K562 (cell line): ENCODE measurements around the gene LRFN4. TPM values are rescaled to one million over a fixed set of nuclear protein-coding genes. Genes with fewer than 3 reads are reported as not detected.

Experiments used
- ATAC-seq: fragments of 200-7000 bp; cut with Tn5 transposase; 3 replicates; pipeline ENCODE4 v1.9.1; 2020; ENCODE audit warnings: moderate library complexity
- BruUV-seq: library from RNA; stranded (reverse); fragments of 400-500 nt; replicated peaks from 2 replicates; lab custom pipeline; 2021; lab: Mats Ljungman, UMichigan
- CTCF ChIA-PET: fragments of 300-600 bp; formaldehyde crosslinking; extraction: SDS; loops from one replicate; lab custom pipeline; 2021; ENCODE audit warnings: low intra/inter-chr PET ratio; lab: Yijun Ruan, JAX
- POLR2A ChIA-PET: fragments of 300-600, 350-650 bp; sonication (Branson Sonifier 250); formaldehyde crosslinking; extraction: SDS; loops from one replicate; lab custom pipeline; 2021; ENCODE audit warnings: antibody characterized with exemption, inconsistent platforms; lab: Yijun Ruan, JAX
- DNase-seq, 4 experiments: peaks; one replicate each; pipeline versions ENCODE4 v3.0.0 to v3.0.0-alpha.2; 2011 to 2018; ENCODE audit warnings: low spot score in 3 of 4, mixed read lengths in 3 of 4; ENCODE audit errors: extremely low read depth in 1 of 4
- FAIRE-seq: peaks from 2 replicates; lab custom pipeline; 2011; peaks lifted over from hg19 to GRCh38; lab: Jason Lieb, UNC
- H2AFZ ChIP-seq: 2 replicates; pipeline ENCODE4 v1.6.0; 2011; ENCODE audit warnings: low read depth, low read length, control low read depth, inconsistent platforms
- H3K27ac ChIP-seq: fragments of 200-600 bp; 3 replicates; pipeline ENCODE4 v1.8.0; 2011; ENCODE audit warnings: low read depth, mild to moderate bottlenecking, control low read depth, inconsistent platforms, low read length, moderate library complexity, mixed read lengths; ENCODE audit errors: extremely low read depth
- H3K27me3 ChIP-seq, 2 experiments: fragments of 300-600 bp in 1 of 2; 2 replicates in 1 of 2; 3 replicates in 1 of 2; pipeline versions ENCODE4 v1.6.0 to v1.8.0; 2011; ENCODE audit warnings: inconsistent platforms in 2 of 2, low read length in 2 of 2, mild to moderate bottlenecking in 1 of 2, mixed read lengths in 1 of 2, moderate library complexity in 1 of 2; ENCODE audit not compliant: control insufficient read depth in 2 of 2, insufficient read depth in 2 of 2
- H3K36me3 ChIP-seq: fragments of 300-600 bp; 3 replicates; pipeline ENCODE4 v1.8.0; 2011; ENCODE audit warnings: mild to moderate bottlenecking, low read length, inconsistent platforms; ENCODE audit not compliant: control insufficient read depth, insufficient read depth
- H3K4me1 ChIP-seq, 2 experiments: fragments of 200-600 bp in 1 of 2; replicated peaks in 1 of 2; 2 replicates in 1 of 2; 3 replicates in 1 of 2; pipeline versions ENCODE4 v1.5.1 to v1.8.0; 2011; ENCODE audit warnings: inconsistent platforms in 2 of 2, low read length in 2 of 2, mild to moderate bottlenecking in 1 of 2, mixed read lengths in 1 of 2, moderate library complexity in 1 of 2; ENCODE audit not compliant: control insufficient read depth in 2 of 2, insufficient read depth in 2 of 2
- H3K4me2 ChIP-seq: 2 replicates; pipeline ENCODE4 v1.6.1; 2011; ENCODE audit warnings: low read length, control low read depth, inconsistent platforms, mixed read lengths; ENCODE audit not compliant: insufficient read depth
- H3K4me3 ChIP-seq: fragments of 200-600 bp; sonication (generic), shearing (Covaris generic); 2 replicates; pipeline ENCODE4 v1.5.1; 2016; ENCODE audit warnings: control low read depth, inconsistent platforms
- H3K79me2 ChIP-seq: fragments of 200-600 bp; 3 replicates; pipeline ENCODE4 v1.8.0; 2011; ENCODE audit warnings: low read length, inconsistent platforms; ENCODE audit not compliant: control insufficient read depth, insufficient read depth
- H3K9ac ChIP-seq, 2 experiments: 2 replicates each; pipeline versions ENCODE4 v1.6.0 to v1.6.1; 2011; ENCODE audit warnings: low read depth in 2 of 2, low read length in 2 of 2, control low read depth in 1 of 2, inconsistent platforms in 1 of 2, mild to moderate bottlenecking in 1 of 2, mixed read lengths in 1 of 2; ENCODE audit not compliant: insufficient read depth in 1 of 2
- H3K9me1 ChIP-seq: one replicate; pipeline ENCODE4 v1.6.0; 2011; ENCODE audit warnings: inconsistent platforms, mild to moderate bottlenecking, low read length, moderate library complexity; ENCODE audit not compliant: control insufficient read depth, insufficient read depth
- H3K9me3 ChIP-seq: replicated peaks from 2 replicates; pipeline ENCODE4 v1.5.1; 2011; ENCODE audit warnings: low read depth, low read length, inconsistent platforms; ENCODE audit not compliant: control insufficient read depth, insufficient read depth
- H4K20me1 ChIP-seq: replicated peaks from 2 replicates; pipeline ENCODE4 v1.6.1; 2011; ENCODE audit warnings: low read length, inconsistent platforms, mixed read lengths; ENCODE audit not compliant: control insufficient read depth, insufficient read depth
- EZH2 ChIP-seq: IDR thresholded peaks from 2 replicates; pipeline ENCODE4 v1.6.1; 2012; ENCODE audit warnings: low read depth, mild to moderate bottlenecking, inconsistent platforms, low read length, borderline replicate concordance
- NFIC ChIP-seq: fragments of 450-650 bp; IDR thresholded peaks from 2 replicates; pipeline ENCODE4 v1.6.1; 2017; ENCODE audit warnings: mild to moderate bottlenecking, inconsistent platforms
- NR1H2 ChIP-seq: sonication (generic); formaldehyde crosslinking; IDR thresholded peaks from 2 replicates; pipeline ENCODE4 v1.4.0; 2020; ENCODE audit warnings: mild to moderate bottlenecking, missing genetic modification reagents
- RREB1 ChIP-seq: fragments of 250-450 bp; sonication (Bioruptor Pico); IDR thresholded peaks from 2 replicates; pipeline ENCODE4 v1.4.0; 2020
- SMARCB1 ChIP-seq: IDR thresholded peaks from 2 replicates; pipeline ENCODE4 v1.6.1; 2011; ENCODE audit warnings: improper control_type of control experiment, low read depth; ENCODE audit not compliant: insufficient read length
- ZNF507 ChIP-seq: conservative IDR thresholded peaks from 2 replicates; pipeline ENCODE4 v1.6.1; 2017; ENCODE audit warnings: missing genetic modification characterization, missing compliant biosample characterization
- WGBS: fragments of 100-300 bp; shearing (Covaris generic); methylation state at CpG from one replicate; pipeline ENCODE4 v1.1.6; 2016; ENCODE audit warnings: low coverage, mixed read lengths; ENCODE audit not compliant: insufficient coverage; ENCODE audit errors: missing lambda C conversion rate; 5-methylcytosine and 5-hydroxymethylcytosine counted together
- in situ Hi-C: fragments of 300-500 bp; cut with MboI; formaldehyde crosslinking; loops from 4 replicates; pipeline ENCODE4 v1.15.0; 2018; ENCODE audit warnings: inconsistent platforms, mixed read lengths
- intact Hi-C: fragments of 100-400 bp; cut with micrococcal nuclease; formaldehyde crosslinking; loops from 2 replicates; pipeline ENCODE4 v1.14.2; 2022
- polyA plus RNA-seq, 8 experiments: library from polyadenylated mRNA; depleted of rRNA in 4 of 8; stranded (reverse) in 5 of 8; unstranded in 3 of 8; fragments of >200 nt; fragmentation: Nextera tagmentation in 2 of 8; fragmentation: Illumina TruSeq in 1 of 8; extraction: Ambion mirVana in 2 of 8; extraction: Trizol in 1 of 8; gene quantifications; 2 replicates each; pipeline versions ENCODE4 v1.2.1 to v1.2.3, GENCODE V29; 2011 to 2014; ENCODE audit warnings: inconsistent platforms in 1 of 8, missing spikeins in 1 of 8
- total RNA-seq, 7 experiments: library from RNA; depleted of rRNA in 6 of 7; stranded (reverse); fragments of >200 nt in 6 of 7; fragmentation: Illumina TruSeq in 2 of 7; extraction: Trizol in 2 of 7; gene quantifications; 2 replicates each; pipeline versions ENCODE4 v1.2.1 to v1.2.3, GENCODE V29; 2011 to 2021; ENCODE audit warnings: low replicate concordance in 1 of 7

The LRFN4 gene
- total and polyA plus RNA-seq, 9 of the 15 experiments (the other 6 are each of a cell fraction or from before 2014, with no cell fraction given) = 0.10 to 60.1 (median 6.7) TPM

GRCh38 chr11:66880496-66881450 lies 23.9 kb downstream of the LRFN4 start:
- Histone ChIP-seq H3K9me3 (no peaks in the 10 kb centered on the region), H3K4me1 (peaks cover 14 to 53% of the 10 kb centered on the region in 2 experiments; a peak in 4 of 5 replicates), H3K4me2 (no peak overlapping the region), H2AFZ (no peak overlapping the region), H3K4me3 (no peak overlapping the region), H3K9me1 (no peaks in the 10 kb centered on the region), H4K20me1 (0 out of 2 replicates have a peak, but pooled peaks cover 3% of the 10 kb centered on the region), H3K9ac (peak overlapping the region in 1 of 2 experiments; percentile 87; a peak in 2 of 4 replicates), H3K27ac (no peak overlapping the region), H3K79me2 (no peaks in the 10 kb centered on the region), H3K27me3 (no peaks in the 10 kb centered on the region), H3K36me3 (no peaks in the 10 kb centered on the region)
- POLR2A ChIA-PET = interaction anchor here (0.7 kb wide), 1 partner anchor 95 kb away, joined by 3 read pairs; no protein-coding TSS in a partner anchor
- TF ChIP-seq NFIC = peak; percentile 41; the same call in 1 of the 2 replicates
- no peak for TF ChIP-seq SMARCB1
- BruUV-seq = no TSS peak
- DNase-seq (no peak), ATAC-seq (no peak), FAIRE-seq (no peak)
- intact Hi-C loops = no loop called here
- in situ Hi-C loops = no loop called here
- CTCF ChIA-PET = interaction anchor here (1.4 kb wide), 1 partner anchor 186 kb away, joined by 3 read pairs; no protein-coding TSS in a partner anchor
- WGBS = 68% methylated on average over 13 of the region's 14 CpGs

- ATAC-seq (no peak), FAIRE-seq (no peak), DNase-seq (no peak)
- no peak overlapping the region for H3K27ac ChIP-seq
- BruUV-seq = no TSS peak
- intact Hi-C loops = no loop called here
- no peak overlapping the region for H2AFZ ChIP-seq
- H3K27me3 ChIP-seq = no peaks in the 10 kb centered on the region
- no peaks in the 10 kb centered on the region for H3K9me1 ChIP-seq
- H3K9me3 ChIP-seq = no peaks in the 10 kb centered on the region
- H3K36me3 ChIP-seq = no peaks in the 10 kb centered on the region
- no peak overlapping the region for H3K4me2 ChIP-seq
- H3K4me1 ChIP-seq = peaks cover 20 to 60% of the 10 kb centered on the region in 2 experiments; a peak in 4 of 5 replicates
- CTCF ChIA-PET = interaction anchor here (1.4 to 2.6 kb wide), 2 partner anchors 187 kb away, joined by 3 to 18 read pairs; no protein-coding TSS in a partner anchor
- POLR2A ChIA-PET = interaction anchor here (0.6 to 0.9 kb wide), 3 partner anchors 11 to 371 kb away, joined by 3 read pairs; partner anchors contain the start of gene BBS1
- no peak overlapping the region for H3K4me3 ChIP-seq
- no peaks in the 10 kb centered on the region for H4K20me1 ChIP-seq
- peak overlapping the region in 1 of 2 experiments; percentile 78; a peak in 2 of 4 replicates for H3K9ac ChIP-seq
- TF ChIP-seq RREB1 (no peak), ZNF507 (tag) (no peak), EZH2 (no peak), NR1H2 (CRISPR knock-in tag) (no peak)
- 79% methylated on average over 10 of the region's 10 CpGs for WGBS
- no peaks in the 10 kb centered on the region for H3K79me2 ChIP-seq
- in situ Hi-C loops = no loop called here
Observed at GRCh38 chr11:66881451-66881835, 24.6 kb downstream of the LRFN4 start.
